Activated CD8-positive, alpha-beta T cell treated with anti-CD3 and anti-CD28 coated beads, Interleukin-2, amount 10 ng/mL, durations not matched to agents 7 days and 5 days (primary cell): Measurements from ENCODE around the gene ZBTB22. TPM values are rescaled to one million over a fixed set of nuclear protein-coding genes. Genes with fewer than 3 reads are reported as not detected.

ENCODE experiments used
- ATAC-seq: fragments of 150-1000 bp; cut with Tn5 transposase; one replicate; pipeline ENCODE4 v1.10.0; 2021; ENCODE audit warnings: moderate library complexity
- CTCF ChIA-PET: fragments of 350-600 bp; sonication (Branson Sonifier 250); formaldehyde crosslinking; loops from one replicate; lab custom pipeline; 2021; ENCODE audit warnings: antibody characterized with exemption; lab: Charles Lee
- POLR2A ChIA-PET: fragments of 350-600 bp; sonication (Branson Sonifier 250); formaldehyde crosslinking; loops from one replicate; lab custom pipeline; 2021; ENCODE audit warnings: antibody characterized with exemption; lab: Charles Lee
- DNase-seq: peaks from one replicate; pipeline ENCODE4 v3.0.0-alpha.2; 2020
- H3K27ac Mint-ChIP-seq: one replicate; pipeline ENCODE4 v1.8.0; 2021; ENCODE audit warnings: mild to moderate bottlenecking, mixed read lengths
- H3K27me3 Mint-ChIP-seq: one replicate; pipeline ENCODE4 v1.8.0; 2021; ENCODE audit warnings: low read depth, mixed read lengths
- H3K36me3 Mint-ChIP-seq: one replicate; pipeline ENCODE4 v1.8.0; 2021; ENCODE audit warnings: low read depth, mixed read lengths
- H3K4me1 Mint-ChIP-seq: one replicate; pipeline ENCODE4 v1.8.0; 2021; ENCODE audit warnings: low read depth, mixed read lengths
- H3K4me3 Mint-ChIP-seq: one replicate; pipeline ENCODE4 v1.8.0; 2021; ENCODE audit warnings: mild to moderate bottlenecking, mixed read lengths
- H3K9me3 Mint-ChIP-seq: one replicate; pipeline ENCODE4 v1.8.0; 2022; ENCODE audit warnings: mixed read lengths; ENCODE audit not compliant: insufficient read depth
- total RNA-seq, 2 experiments: library from RNA; stranded (reverse); gene quantifications; one replicate each; pipeline ENCODE4 v1.2.3, GENCODE V29; 2021

The ZBTB22 gene
- total RNA-seq, 2 experiments from 2014 or later = 10.7 to 11.1 TPM

DNA sequence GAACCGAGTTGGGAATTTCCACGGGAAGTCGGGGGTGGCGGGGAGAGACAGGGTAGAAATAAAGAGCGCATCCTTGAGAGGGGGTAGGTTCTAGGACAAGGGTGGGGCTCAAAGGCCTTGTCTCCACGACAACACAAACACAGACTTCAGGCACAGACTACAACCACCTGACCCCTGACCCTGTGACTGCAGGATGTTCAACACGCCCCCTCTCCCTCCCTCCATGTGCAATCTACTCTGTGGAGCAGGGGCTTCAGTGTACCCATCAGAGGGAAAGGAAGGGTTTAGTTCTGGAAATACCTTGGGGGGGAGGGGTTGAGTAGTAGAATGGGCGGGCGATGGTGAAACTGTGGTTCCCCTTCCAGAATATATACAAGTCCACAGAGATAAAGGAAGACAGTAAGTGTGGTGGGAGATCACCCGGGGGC lies 3.0 kb downstream of the ZBTB22 start:
- ChIA-PET POLR2A (no interaction called here), CTCF (no interaction called here)
- Mint-ChIP-seq H3K4me3 (peak overlapping the region; percentile 99), H3K9me3 (no peaks in the 10 kb centered on the region), H3K36me3 (peaks cover 68% of the 10 kb centered on the region), H3K4me1 (peaks cover 66% of the 10 kb centered on the region), H3K27ac (peak overlapping the region; percentile 97), H3K27me3 (no peaks in the 10 kb centered on the region)
- ATAC-seq (peak; percentile 34), DNase-seq (peak; percentile 84)

DNA sequence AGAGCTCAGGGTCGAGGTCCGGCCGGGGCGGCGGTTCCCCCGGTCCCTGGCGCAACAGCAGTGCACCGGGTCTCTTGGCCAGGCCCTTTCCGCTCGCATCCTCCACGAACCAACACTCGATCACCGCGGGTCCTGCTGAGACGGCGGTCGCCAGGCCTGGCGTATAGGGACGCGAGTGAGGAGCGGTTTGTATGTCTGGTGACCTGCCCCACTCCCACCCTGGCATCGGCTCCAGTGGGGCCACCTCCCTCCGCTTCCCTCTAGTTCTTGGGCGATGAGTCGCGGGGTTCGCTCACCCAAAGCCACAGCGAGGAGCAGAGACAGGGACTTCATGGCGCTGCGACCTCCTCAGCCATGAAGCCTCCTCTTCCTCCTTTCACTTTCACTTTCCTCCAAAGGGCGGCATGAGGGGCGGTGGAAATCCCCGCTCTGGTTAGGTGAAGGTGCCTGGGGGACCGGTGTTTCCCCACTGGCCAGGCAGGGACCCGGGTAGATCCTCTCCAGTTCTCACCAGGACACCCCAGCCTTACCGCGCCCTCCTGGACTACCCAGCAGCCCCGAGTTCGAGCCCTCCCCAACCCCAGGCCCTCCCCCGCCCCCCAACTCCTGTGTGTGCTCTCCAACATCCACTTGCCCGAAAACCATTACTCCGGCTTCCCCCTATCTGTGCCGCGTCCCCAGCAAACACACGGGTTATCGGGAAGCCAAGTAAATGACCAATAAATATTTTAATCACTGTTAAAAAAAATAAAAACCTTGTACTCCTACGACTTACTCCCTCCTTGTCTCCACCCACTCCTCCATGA lies 3.6 kb downstream of the ZBTB22 start, which contains the start of gene TAPBP:
TSS of gene TAPBP (minus strand) at position 370 of the 806 bp plus-strand sequence. CDS start at position 333, 37 bp downstream.
- Mint-ChIP-seq H3K27ac (peak within 1 kb of the TSS; percentile 97), H3K9me3 (no peaks in the 10 kb centered on the region), H3K4me3 (peak within 1 kb of the TSS; percentile 99), H3K27me3 (no peaks in the 10 kb centered on the region), H3K36me3 (peaks cover 64% of the 10 kb centered on the region), H3K4me1 (peaks cover 60% of the 10 kb centered on the region)
- POLR2A ChIA-PET = interaction anchor here (0.7 to 3.3 kb wide), 11 partner anchors 13 to 117 kb away, joined by 3 to 36 read pairs (median 8); partner anchors contain the start of genes B3GALT4, RGL2, RPS18 and VPS52
- CTCF ChIA-PET = interaction anchor here (1.3 to 2.5 kb wide), 5 partner anchors 15 to 112 kb away, joined by 4 to 19 read pairs (median 6); partner anchors contain the start of gene RGL2
- DNase-seq = peak; percentile 89
- peak; percentile 57 for ATAC-seq

DNA sequence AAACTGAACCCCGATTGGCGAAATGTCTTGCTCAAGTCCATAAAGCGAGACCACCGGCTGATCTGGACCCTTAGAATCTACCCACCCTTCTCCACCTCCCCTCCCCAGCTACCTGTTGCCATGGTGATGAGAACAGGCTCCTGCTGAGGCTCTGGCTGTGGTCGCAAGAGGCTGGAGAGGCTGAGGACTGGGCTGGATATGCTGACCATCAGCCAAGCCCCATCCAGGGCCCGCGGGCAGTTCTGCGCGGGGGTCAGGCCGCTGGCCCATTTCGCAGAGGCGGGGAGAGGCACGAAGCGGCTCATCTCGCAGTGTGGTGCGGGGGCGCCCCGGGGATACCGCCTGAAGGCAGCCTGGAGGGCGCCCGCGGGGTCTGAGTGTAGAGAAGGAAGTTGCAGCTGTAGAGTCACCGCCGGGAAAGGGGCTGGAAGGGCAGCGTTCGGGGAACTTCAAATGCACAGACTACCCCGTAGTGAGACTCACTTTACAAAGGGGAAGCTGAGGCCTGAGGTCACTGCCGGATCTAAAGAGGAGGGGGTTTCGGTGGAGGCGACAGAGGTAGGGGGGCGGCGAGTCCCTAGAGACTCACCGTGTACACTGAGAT lies 4.3 kb downstream of the ZBTB22 start:
- peak overlapping the region; percentile 97 for H3K27ac Mint-ChIP-seq
- no peaks in the 10 kb centered on the region for H3K9me3 Mint-ChIP-seq
- H3K36me3 Mint-ChIP-seq = peaks cover 64% of the 10 kb centered on the region
- H3K27me3 Mint-ChIP-seq = no peaks in the 10 kb centered on the region
- ChIA-PET POLR2A (interaction anchor here (0.6 to 3.3 kb wide), 16 partner anchors 12 to 467 kb away, joined by 3 to 36 read pairs (median 5); partner anchors contain the start of genes B3GALT4, RGL2, RPS18 and RXRB), CTCF (interaction anchor here (1.3 to 2.5 kb wide), 8 partner anchors 12 to 113 kb away, joined by 4 to 19 read pairs (median 6); partner anchors contain the start of genes RGL2, RPS18 and VPS52)
- peak; percentile 5 for ATAC-seq
- peaks cover 58% of the 10 kb centered on the region for H3K4me1 Mint-ChIP-seq
- DNase-seq = peak; percentile 53
- peak overlapping the region; percentile 99 for H3K4me3 Mint-ChIP-seq

- peaks cover 52% of the 10 kb centered on the region for H3K4me1 Mint-ChIP-seq
- peaks cover 62% of the 10 kb centered on the region for H3K36me3 Mint-ChIP-seq
- peak overlapping the region; percentile 97 for H3K27ac Mint-ChIP-seq
- ChIA-PET POLR2A (interaction anchor here (0.6 to 3.3 kb wide), 17 partner anchors 11 to 466 kb away, joined by 3 to 36 read pairs (median 6); partner anchors contain the start of genes B3GALT4, RGL2, RPS18 and RXRB), CTCF (interaction anchor here (1.3 to 2.5 kb wide), 8 partner anchors 11 to 113 kb away, joined by 4 to 19 read pairs (median 6); partner anchors contain the start of genes RGL2, RPS18 and VPS52)
- no peaks in the 10 kb centered on the region for H3K27me3 Mint-ChIP-seq
- no peaks in the 10 kb centered on the region for H3K9me3 Mint-ChIP-seq
- peak; percentile 92 for DNase-seq
- peak; percentile 43 for ATAC-seq
- peak overlapping the region; percentile 99 for H3K4me3 Mint-ChIP-seq
Measured at GRCh38 chr6:33312361-33313104, 5.0 kb downstream of the ZBTB22 start.

- CTCF ChIA-PET = no interaction called here
- DNase-seq = no peak
- no peak for ATAC-seq
- Mint-ChIP-seq H3K4me1 (peaks cover 20% of the 10 kb centered on the region), H3K4me3 (no peak overlapping the region), H3K9me3 (no peaks in the 10 kb centered on the region), H3K27me3 (no peaks in the 10 kb centered on the region), H3K27ac (peak overlapping the region; percentile 23), H3K36me3 (peaks cover 54% of the 10 kb centered on the region)
- POLR2A ChIA-PET = no interaction called here
Measured at GRCh38 chr6:33306356-33306755, 11.2 kb downstream of the ZBTB22 start.

GRCh38 chr6:33305052-33305451 lies 12.5 kb downstream of the ZBTB22 start:
- CTCF ChIA-PET = no interaction called here
- H3K9me3 Mint-ChIP-seq = no peaks in the 10 kb centered on the region
- no peak overlapping the region for H3K4me3 Mint-ChIP-seq
- no peak for DNase-seq
- POLR2A ChIA-PET = no interaction called here
- H3K4me1 Mint-ChIP-seq = peaks cover 24% of the 10 kb centered on the region
- H3K27ac Mint-ChIP-seq = no peak overlapping the region
- H3K27me3 Mint-ChIP-seq = no peaks in the 10 kb centered on the region
- ATAC-seq = no peak
- H3K36me3 Mint-ChIP-seq = peaks cover 58% of the 10 kb centered on the region

- Mint-ChIP-seq H3K27ac (no peak overlapping the region), H3K4me1 (peaks cover 32% of the 10 kb centered on the region), H3K36me3 (peaks cover 66% of the 10 kb centered on the region), H3K9me3 (no peaks in the 10 kb centered on the region), H3K4me3 (no peak overlapping the region), H3K27me3 (no peaks in the 10 kb centered on the region)
- ChIA-PET POLR2A (interaction anchor here (0.6 kb wide), 1 partner anchor 15 kb away, joined by 4 read pairs; no protein-coding TSS in a partner anchor), CTCF (no interaction called here)
- no peak for ATAC-seq
- DNase-seq = no peak
Measured at GRCh38 chr6:33304216-33304615, 13.3 kb downstream of the ZBTB22 start.

GRCh38 chr6:33301877-33302276 lies 15.7 kb downstream of the ZBTB22 start:
- POLR2A ChIA-PET = interaction anchor here (1.5 kb wide), 1 partner anchor 11 kb away, joined by 18 read pairs; the partner anchor contains the start of gene TAPBP
- ATAC-seq (no peak), DNase-seq (no peak)
- H3K36me3 Mint-ChIP-seq = peaks cover 59% of the 10 kb centered on the region
- H3K27ac Mint-ChIP-seq = peak overlapping the region; percentile 68
- no peak overlapping the region for H3K4me3 Mint-ChIP-seq
- CTCF ChIA-PET = interaction anchor here (1.7 to 6.6 kb wide), 2 partner anchors 11 to 24 kb away, joined by 11 to 51 read pairs; partner anchors contain the start of gene B3GALT4
- no peaks in the 10 kb centered on the region for H3K9me3 Mint-ChIP-seq
- H3K4me1 Mint-ChIP-seq = peaks cover 39% of the 10 kb centered on the region
- no peaks in the 10 kb centered on the region for H3K27me3 Mint-ChIP-seq

DNA sequence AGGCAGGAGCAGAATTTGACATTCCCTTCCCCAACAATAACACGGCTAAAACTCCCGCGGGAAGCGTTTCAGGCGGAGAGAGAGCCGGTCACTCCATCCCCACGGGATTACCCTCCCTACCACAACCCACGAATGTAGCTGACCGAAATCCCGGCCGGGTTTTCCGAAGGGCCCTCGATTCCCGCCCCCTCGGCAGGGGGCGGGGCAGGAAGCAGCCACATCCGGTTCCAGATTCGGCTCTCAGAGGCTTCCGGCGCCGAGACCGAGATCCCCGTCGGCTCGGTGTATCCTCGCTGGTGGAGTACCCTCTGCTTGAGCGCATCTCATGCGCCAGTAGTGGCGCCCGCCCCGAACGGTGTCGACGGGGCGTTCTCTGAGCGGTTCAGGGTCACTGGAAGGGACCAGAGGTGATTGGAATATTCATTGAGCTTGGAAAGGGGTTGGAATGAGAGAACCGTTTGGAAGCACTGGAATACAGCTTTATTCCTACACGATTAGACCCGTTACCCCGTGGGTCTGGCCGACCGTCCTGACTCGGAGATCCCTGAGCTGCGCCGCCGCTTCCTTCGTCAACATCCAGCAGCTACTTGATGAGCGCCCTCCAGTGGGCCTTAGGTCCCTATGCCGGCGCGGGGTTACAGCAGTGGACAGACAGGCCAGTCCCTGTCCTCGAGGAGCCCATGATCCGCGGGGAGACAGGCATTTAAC lies 18.2 kb downstream of the ZBTB22 start:
- H3K27ac Mint-ChIP-seq = peak overlapping the region; percentile 99
- H3K4me3 Mint-ChIP-seq = peak overlapping the region; percentile 98
- no peaks in the 10 kb centered on the region for H3K27me3 Mint-ChIP-seq
- no peaks in the 10 kb centered on the region for H3K9me3 Mint-ChIP-seq
- ChIA-PET CTCF (interaction anchor here (0.7 to 6.6 kb wide), 16 partner anchors 9 to 102 kb away, joined by 3 to 51 read pairs (median 6); partner anchors contain the start of genes B3GALT4, PFDN6, RPS18 and TAPBP), POLR2A (interaction anchor here (0.6 to 4.6 kb wide), 11 partner anchors 9 to 1193 kb away, joined by 3 to 54 read pairs (median 6); partner anchors contain the start of genes B3GALT4, PFDN6, RPS18 and TAPBP)
- peaks cover 33% of the 10 kb centered on the region for H3K4me1 Mint-ChIP-seq
- peaks cover 50% of the 10 kb centered on the region for H3K36me3 Mint-ChIP-seq
- DNase-seq (peak; percentile 95), ATAC-seq (peak; percentile 79)

GRCh38 chr6:33298773-33299236 lies 18.7 kb downstream of the ZBTB22 start, which contains the start of gene RGL2:
TSS of gene RGL2 (minus strand) at chr6:33298942. CDS start at chr6:33298610, 332 bp downstream.
- H3K27ac Mint-ChIP-seq = peak within 1 kb of the TSS; percentile 99
- H3K4me1 Mint-ChIP-seq = peaks cover 37% of the 10 kb centered on the region
- H3K9me3 Mint-ChIP-seq = no peaks in the 10 kb centered on the region
- H3K36me3 Mint-ChIP-seq = peaks cover 54% of the 10 kb centered on the region
- peak; percentile 78 for DNase-seq
- ChIA-PET POLR2A (interaction anchor here (0.9 to 4.6 kb wide), 9 partner anchors 8 to 454 kb away, joined by 3 to 54 read pairs (median 17); partner anchors contain the start of genes B3GALT4, PFDN6, RPS18 and TAPBP), CTCF (interaction anchor here (0.7 to 6.6 kb wide), 15 partner anchors 9 to 92 kb away, joined by 3 to 51 read pairs (median 6); partner anchors contain the start of genes B3GALT4, PFDN6, RPS18 and TAPBP)
- ATAC-seq = peak; percentile 43
- peak within 1 kb of the TSS; percentile 98 for H3K4me3 Mint-ChIP-seq
- H3K27me3 Mint-ChIP-seq = no peaks in the 10 kb centered on the region
